Measurements from ENCODE around the gene LRP1. TPM values are rescaled to one million over a fixed set of nuclear protein-coding genes. Genes with fewer than 3 reads are reported as not detected.

LRP1 gene
- total RNA-seq, 1 experiment from 2014 or later, result 28.4 TPM

DNA sequence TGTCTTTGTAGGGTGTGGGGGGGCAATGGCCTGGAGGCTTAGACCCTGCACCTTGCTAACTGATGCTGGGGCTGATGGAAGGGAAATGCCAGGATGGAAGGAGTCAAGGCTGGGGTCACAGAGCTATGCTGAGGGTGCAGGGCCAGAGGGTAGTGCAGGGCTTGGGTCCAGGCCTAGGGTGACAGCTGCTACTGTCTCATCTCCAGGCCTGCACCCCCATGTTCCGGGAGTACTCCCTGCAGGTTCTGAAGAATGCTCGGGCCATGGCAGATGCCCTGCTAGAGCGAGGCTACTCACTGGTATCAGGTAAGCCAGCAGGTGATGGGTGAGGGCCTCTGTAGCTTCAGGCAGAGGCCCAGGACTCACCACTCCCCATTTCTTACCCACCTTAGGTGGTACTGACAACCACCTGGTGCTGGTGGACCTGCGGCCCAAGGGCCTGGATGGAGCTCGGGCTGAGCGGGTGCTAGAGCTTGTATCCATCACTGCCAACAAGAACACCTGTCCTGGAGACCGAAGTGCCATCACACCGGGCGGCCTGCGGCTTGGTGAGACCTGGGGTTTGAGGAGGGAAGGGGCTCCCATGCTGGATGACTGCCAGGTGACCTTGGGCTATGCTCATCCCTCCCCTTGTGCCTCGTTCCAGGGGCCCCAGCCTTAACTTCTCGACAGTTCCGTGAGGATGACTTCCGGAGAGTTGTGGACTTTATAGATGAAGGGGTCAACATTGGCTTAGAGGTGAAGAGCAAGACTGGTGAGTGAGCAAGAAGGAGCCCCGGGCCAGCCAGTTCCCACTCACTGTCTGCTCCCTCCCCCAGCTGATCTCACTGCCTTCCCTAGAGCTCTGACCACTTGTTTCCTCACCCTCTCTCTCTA, 105.3 kb downstream of the LRP1 start:
- no peak for DNase-seq (ENCODE audit: low read depth)
- in situ Hi-C loops (cut with HindIII; ENCODE audit: low pct_unique_long_range_greater_than_20kb, low sequenced_read_pairs), result no loop called here

DNA sequence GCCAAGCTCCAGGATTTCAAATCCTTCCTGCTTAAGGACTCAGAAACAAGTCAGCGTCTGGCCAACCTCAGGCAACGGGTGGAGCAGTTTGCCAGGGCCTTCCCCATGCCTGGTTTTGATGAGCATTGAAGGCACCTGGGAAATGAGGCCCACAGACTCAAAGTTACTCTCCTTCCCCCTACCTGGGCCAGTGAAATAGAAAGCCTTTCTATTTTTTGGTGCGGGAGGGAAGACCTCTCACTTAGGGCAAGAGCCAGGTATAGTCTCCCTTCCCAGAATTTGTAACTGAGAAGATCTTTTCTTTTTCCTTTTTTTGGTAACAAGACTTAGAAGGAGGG, 105.9 kb downstream of the LRP1 start:
- DNase-seq (ENCODE audit: low read depth), result no peak
- in situ Hi-C loops (cut with HindIII; ENCODE audit: low pct_unique_long_range_greater_than_20kb, low sequenced_read_pairs), result no loop called here

DNA sequence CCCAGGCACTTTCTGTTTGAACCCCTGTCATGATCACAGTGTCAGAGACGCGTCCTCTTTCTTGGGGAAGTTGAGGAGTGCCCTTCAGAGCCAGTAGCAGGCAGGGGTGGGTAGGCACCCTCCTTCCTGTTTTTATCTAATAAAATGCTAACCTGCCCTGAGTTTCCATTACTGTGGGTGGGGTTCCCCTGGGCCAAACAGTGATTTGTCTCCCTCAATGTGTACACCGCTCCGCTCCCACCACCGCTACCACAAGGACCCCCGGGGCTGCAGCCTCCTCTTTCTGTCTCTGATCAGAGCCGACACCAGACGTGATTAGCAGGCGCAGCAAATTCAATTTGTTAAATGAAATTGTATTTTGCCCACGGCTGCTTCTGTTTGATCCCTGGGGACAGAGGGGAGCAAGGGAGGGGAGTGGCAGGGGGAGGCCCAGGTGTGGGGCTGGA, 106.3 kb downstream of the LRP1 start:
- no peak for DNase-seq (ENCODE audit: low read depth)
- in situ Hi-C loops (cut with HindIII; ENCODE audit: low pct_unique_long_range_greater_than_20kb, low sequenced_read_pairs), result no loop called here

- in situ Hi-C loops (cut with HindIII; ENCODE audit: low pct_unique_long_range_greater_than_20kb, low sequenced_read_pairs), result no loop called here
- peak; percentile 89 for DNase-seq (ENCODE audit: low read depth)
Measured at GRCh38 chr12:57235017-57235727, 106.9 kb downstream of the LRP1 start.

GRCh38 chr12:57235728-57236131, 107.4 kb downstream of the LRP1 start:
- in situ Hi-C loops (cut with HindIII; ENCODE audit: low pct_unique_long_range_greater_than_20kb, low sequenced_read_pairs), result no loop called here

DNA sequence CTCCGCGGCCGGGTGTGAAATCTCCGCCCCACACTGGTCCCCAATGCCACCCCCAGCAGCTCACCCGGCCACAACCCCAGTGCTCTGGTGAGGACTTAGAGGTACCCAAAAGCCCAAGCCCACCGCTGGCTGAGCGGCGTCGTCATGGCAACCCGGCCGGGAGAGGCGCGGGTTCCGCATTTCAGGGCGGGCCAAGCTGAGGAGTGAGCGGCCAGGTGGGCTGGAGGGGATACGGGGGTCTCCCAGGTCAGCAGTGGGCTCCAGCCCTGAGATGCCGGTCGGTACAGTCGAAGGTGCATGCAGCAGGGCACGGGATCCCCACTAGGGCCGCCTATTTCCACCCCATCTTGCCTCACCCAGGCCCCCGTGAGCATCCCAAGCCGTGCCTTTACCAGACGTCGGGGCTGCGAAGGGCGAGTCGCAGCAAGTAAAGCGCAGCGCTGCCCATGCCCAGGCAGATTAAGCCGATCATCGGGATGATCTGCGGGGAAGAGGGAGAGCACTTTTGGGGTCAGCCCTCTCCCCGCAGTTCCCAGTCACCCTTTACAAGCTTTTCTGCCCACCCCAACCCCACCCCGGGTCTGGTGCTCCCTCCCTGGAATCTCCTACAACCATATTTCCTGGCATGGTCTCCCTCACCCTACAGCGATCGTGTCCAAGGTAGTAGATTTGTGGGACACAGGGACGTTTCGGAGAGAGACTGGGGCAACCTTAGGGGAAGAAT, 108.1 kb downstream of the LRP1 start:
- DNase-seq (ENCODE audit: low read depth), result no peak
- in situ Hi-C loops (cut with HindIII; ENCODE audit: low pct_unique_long_range_greater_than_20kb, low sequenced_read_pairs), result no loop called here

More at GRCh38 chr12:57235728-57236131, 107.4 kb downstream of the LRP1 start:
- no peak for DNase-seq (ENCODE audit: low read depth)

DNA sequence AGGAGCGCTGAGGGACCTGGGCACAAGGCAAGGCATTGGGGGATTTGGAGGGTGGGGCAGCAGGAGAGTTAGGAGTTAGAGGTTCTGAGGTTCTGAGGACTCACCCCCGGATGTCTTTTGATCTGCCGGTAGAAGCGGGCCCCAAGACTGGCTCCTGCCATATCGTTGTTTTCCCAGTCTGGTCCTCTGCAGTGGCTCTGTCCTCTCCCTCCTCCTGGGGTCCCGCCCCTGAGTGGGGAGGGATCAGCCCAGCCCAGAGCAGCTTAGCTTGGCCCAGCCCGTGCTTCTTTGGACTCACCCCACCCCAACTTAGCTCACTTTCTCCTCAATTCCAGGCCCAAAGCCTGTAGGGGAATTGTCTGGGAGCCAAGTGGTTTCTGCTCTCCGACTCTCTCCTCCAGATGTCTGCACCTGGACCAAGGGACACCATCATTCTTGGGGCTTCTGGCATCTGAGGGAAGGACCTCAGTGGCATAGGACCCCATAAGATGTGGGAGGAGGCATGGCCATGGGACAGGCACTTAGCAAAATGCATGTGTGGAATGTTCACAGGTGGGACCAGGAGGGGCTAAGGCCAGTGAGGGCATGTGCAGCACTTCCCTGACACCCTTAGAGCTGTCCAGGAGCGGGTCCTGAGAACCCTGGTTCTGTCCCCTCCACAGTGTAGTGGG, 108.8 kb downstream of the LRP1 start:
- DNase-seq (ENCODE audit: low read depth), result no peak
- in situ Hi-C loops (cut with HindIII; ENCODE audit: low pct_unique_long_range_greater_than_20kb, low sequenced_read_pairs), result no loop called here

DNA sequence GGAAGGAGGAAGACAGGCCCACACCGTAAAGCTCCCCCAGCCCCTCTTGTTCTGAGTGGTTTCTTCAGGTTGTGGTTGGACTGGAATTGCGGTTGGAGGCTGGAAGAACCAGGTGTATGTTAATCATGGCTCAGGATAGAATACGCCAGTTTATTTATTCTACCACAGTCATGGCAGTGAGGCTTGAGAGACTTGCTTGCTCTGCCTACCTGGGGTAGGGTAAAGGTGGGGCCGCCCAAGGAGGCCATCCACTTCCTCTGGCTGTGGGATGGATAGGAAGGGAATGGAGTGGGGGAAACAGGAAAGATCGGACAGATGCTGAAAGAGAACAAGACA, 109.3 kb downstream of the LRP1 start:
- in situ Hi-C loops (cut with HindIII; ENCODE audit: low pct_unique_long_range_greater_than_20kb, low sequenced_read_pairs), result no loop called here

DNA sequence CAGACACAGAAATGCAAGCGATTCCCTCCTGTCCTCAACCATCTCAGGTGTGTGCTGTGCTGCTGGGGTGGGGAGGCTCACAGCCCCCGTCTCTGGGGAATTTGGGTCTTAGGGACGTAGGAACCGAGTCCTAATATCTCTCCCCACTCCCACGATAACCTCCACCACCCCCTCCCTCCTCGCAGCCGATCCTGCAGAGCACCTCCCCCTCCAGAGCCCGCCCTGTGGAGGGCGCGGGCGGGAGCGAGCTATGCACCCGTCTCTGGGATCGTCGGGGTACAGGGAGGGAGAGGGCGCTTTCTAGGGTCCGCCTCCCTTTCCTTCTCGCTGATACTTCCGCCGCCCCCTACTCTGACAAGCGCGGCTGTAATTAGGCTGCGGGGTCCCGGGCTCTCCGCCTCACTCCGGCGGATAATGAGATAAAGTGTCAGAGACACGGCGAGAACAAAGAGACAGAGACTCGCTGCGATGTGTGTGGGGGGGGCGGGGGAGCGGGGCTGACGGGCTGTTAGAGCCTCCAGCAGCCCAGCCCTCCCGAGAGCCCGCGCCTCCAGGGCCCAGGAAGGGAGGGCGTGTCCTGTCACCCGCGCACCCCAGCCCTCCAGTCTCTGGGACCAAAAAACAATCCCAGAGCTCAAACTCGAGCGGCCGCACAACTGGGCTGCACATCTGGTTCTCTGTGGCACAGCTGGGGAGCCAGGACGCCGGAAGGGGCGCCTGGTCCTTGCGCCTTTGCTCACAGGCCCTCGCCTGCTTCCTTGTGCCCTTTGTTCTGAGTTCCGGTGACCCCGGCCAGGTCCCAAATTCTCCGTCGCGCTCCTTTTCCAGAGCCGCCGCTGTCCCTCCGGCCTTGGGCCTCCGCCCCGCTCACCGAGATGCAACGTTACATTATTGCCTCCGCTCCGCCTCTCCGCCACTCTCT, 109.9 kb downstream of the LRP1 start:
- in situ Hi-C loops (cut with HindIII; ENCODE audit: low pct_unique_long_range_greater_than_20kb, low sequenced_read_pairs), result no loop called here
- no peak for DNase-seq (ENCODE audit: low read depth)

More for the DNA sequence above, 109.3 kb downstream of the LRP1 start:
- no peak for DNase-seq (ENCODE audit: low read depth)

GRCh38 chr12:57238854-57239554, 110.7 kb downstream of the LRP1 start:
- in situ Hi-C loops (cut with HindIII; ENCODE audit: low pct_unique_long_range_greater_than_20kb, low sequenced_read_pairs), result no loop called here
- DNase-seq (ENCODE audit: low read depth), result peak; percentile 91

- DNase-seq (ENCODE audit: low read depth), result peak; percentile 47
- in situ Hi-C loops (cut with HindIII; ENCODE audit: low pct_unique_long_range_greater_than_20kb, low sequenced_read_pairs), result no loop called here
Measured at GRCh38 chr12:57239587-57240065, 111.3 kb downstream of the LRP1 start.

DNA sequence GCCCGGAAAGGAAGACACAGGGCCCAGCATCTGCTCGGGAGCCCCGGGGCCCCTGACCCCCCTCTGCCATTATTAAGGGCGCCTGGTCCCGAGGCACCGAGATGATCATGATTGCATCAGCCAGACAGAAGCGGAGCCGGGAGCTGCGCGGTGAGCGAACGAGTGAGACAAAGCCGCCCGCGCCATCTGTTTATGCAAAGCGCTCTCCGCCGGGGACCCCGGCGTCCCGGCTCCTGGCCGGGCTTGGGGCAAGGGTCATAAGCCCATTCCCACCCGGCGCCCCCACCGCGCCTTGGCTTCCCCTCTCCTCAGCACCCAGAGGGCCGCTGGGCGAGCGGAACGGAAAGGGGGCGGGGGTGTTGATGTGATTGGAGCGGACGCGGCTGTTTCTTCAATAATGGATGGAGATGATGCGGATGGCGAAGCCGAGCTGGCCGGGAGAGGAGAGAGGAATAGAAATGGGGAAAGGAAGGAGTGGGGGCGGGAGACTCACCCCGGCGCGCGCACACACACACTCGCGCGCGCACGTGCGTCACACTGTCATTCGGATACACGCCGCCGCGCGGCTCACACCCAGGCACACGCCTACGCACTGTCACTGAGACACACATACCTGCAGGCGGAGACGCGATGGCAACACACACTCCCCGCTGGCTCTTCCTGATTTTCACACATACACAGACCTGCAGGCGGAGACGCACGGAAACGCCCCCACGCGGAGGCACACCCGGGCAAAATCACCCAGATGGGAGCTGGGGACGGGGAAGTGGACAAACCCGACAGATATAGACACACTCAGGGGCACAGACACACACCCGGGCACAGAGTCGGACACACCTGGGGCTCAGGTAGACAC, 112.0 kb downstream of the LRP1 start:
- peak; percentile 81 for DNase-seq (ENCODE audit: low read depth)
- in situ Hi-C loops (cut with HindIII; ENCODE audit: low pct_unique_long_range_greater_than_20kb, low sequenced_read_pairs), result no loop called here

DNA sequence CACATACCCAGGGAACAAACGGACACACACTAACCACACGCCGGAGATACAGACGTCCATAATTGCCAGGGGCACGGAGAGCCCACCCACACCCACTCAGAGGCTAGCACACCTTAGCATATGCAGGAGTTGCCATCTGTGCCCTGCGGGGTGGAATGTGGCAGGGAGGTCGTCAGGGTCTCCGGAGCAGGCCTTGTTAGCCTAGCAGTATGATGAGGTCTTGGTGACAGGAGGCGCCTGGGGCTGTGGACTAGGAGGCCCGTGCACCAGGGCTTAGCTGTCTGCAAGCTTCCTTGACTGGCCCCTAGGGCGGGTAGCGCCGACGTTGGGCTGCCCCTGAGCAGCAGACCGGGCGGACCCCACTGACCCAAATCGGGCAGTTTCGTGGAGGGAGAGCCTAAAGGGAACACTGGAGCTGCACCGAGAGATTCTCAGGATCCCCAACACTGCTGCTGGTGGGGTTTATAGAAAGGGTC, 112.7 kb downstream of the LRP1 start:
- in situ Hi-C loops (cut with HindIII; ENCODE audit: low pct_unique_long_range_greater_than_20kb, low sequenced_read_pairs), result no loop called here

DNA sequence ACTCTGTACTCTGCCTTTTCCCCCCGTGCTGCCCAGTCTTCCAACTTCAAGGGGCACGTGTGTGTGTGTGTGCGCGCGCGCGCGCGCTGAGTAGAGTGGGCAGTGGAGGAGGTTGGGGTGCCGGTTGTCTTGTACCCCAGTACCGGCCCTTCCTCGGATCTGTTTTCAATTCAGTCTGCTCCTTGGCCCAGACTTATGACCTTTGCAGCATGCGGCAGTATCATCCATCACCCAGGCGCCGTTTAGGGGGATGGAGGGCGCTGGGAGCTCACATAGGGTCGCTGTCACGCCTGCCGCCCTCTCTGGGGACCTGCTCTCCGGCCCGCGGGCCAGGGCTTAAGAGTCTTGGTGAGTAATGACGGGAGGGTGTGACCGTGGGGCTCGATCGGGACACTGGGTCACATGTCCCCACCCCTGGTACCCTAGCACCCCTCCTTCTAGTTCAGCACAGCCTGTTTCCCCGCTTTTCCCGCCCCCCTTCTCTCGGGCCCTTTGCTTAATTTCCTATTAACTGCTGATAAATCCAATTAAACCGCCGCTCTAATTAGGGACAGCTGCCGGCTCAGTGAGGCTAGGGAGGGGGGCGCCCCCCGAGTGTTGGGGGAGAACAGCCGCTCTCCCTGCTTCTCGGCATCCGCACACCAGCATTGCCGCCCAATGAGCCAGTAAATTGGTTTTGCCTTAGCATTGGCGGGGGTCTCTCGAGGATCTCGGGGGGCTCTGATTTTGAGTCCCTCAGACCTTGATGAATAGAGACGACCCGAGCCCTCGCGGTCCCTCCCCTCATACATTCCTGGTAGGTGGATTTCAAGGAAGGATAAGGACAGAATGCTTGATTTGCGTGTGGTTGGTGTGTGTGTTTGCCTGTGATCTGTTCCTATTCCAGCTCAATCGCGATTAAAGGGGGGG, 113.4 kb downstream of the LRP1 start:
- in situ Hi-C loops (cut with HindIII; ENCODE audit: low pct_unique_long_range_greater_than_20kb, low sequenced_read_pairs), result no loop called here

More for the DNA sequence above, 112.7 kb downstream of the LRP1 start:
- no peak for DNase-seq (ENCODE audit: low read depth)

DNA sequence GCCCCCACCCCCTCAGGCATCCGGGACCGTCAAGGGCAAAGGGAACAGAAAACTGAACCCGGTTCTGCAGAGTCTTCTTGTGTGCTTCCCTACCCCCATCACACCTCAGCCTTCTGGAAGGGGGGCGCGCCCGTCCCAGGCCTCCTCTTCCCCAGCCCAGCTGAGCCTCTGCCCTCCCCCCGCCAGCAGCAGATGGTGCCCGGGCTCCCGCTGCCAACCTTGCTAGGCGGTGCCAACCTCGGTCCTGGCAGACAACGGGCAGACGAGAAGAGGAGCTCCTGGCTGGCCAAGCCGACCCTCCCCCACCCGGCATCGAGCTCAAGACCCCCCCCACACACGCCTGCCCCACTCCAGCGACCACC, 114.0 kb downstream of the LRP1 start:
- DNase-seq (ENCODE audit: low read depth), result no peak
- in situ Hi-C loops (cut with HindIII; ENCODE audit: low pct_unique_long_range_greater_than_20kb, low sequenced_read_pairs), result no loop called here

More for the DNA sequence above, 113.4 kb downstream of the LRP1 start:
- DNase-seq (ENCODE audit: low read depth), result no peak
